ENCODE results near the gene PAK4. TPM values are rescaled to one million over a fixed set of nuclear protein-coding genes. Genes with fewer than 3 reads are reported as not detected.

Gene PAK4
- total RNA-seq, 4 donors from 2014 or later = 6.1 to 16.3 (median 7.5) TPM

DNA sequence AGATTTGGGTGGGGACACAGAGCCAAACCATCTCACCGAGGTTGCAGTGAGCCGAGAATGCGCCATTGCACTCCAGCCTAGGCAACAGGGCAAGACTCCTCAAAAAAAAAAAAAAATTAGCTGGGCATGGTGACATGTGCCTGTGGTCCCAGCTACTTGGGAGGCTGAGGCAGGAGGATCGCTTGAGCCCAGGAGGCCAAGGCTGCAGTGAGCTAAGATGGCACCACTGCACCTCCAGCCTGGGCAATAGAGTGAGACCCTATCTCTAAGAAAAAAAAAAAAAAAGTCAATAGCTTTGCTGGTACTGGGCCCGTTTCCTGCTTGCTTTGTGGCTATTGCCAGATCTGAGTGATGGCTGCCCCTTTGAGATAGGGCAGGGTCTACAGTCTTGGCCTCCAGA is 28.3 kb upstream of the PAK4 start:
- TF ChIP-seq POLR2A (IDR thresholded peaks at IDR 0.05) (no peak), POLR2AphosphoS5 (IDR thresholded peaks at IDR 0.05) (no peak), EP300 (IDR thresholded peaks at IDR 0.05) (no peak)
- TF ChIP-seq, protein P1, sequence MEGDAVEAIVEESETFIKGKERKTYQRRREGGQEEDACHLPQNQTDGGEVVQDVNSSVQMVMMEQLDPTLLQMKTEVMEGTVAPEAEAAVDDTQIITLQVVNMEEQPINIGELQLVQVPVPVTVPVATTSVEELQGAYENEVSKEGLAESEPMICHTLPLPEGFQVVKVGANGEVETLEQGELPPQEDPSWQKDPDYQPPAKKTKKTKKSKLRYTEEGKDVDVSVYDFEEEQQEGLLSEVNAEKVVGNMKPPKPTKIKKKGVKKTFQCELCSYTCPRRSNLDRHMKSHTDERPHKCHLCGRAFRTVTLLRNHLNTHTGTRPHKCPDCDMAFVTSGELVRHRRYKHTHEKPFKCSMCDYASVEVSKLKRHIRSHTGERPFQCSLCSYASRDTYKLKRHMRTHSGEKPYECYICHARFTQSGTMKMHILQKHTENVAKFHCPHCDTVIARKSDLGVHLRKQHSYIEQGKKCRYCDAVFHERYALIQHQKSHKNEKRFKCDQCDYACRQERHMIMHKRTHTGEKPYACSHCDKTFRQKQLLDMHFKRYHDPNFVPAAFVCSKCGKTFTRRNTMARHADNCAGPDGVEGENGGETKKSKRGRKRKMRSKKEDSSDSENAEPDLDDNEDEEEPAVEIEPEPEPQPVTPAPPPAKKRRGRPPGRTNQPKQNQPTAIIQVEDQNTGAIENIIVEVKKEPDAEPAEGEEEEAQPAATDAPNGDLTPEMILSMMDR (IDR thresholded peaks at IDR 0.05) = no peak
- Histone ChIP-seq H3K36me3 (no peaks in the 10 kb centered on the region), H3K4me1 (no peaks in the 10 kb centered on the region), H3K27me3 (peaks cover 87% of the 10 kb centered on the region), H3K9me3 (no peaks in the 10 kb centered on the region), H3K27ac (no peak overlapping the region), H3K4me3 (no peak overlapping the region)
- WGBS, 2 donors (ENCODE audit: low coverage in 1 of 2) = 43% methylated on average over 1 to 4 of the region's 5 CpGs
- ATAC-seq = no peak

- Histone ChIP-seq H3K27ac (no peak overlapping the region), H3K27me3 (peaks cover 83% of the 10 kb centered on the region), H3K4me1 (no peaks in the 10 kb centered on the region), H3K36me3 (no peaks in the 10 kb centered on the region), H3K9me3 (no peaks in the 10 kb centered on the region), H3K4me3 (no peak overlapping the region)
- TF ChIP-seq, protein P1 (IDR thresholded peaks at IDR 0.05) = no peak
- no peak for TF ChIP-seq POLR2A (IDR thresholded peaks at IDR 0.05)
- no peak for TF ChIP-seq POLR2AphosphoS5 (IDR thresholded peaks at IDR 0.05)
- no peak for TF ChIP-seq EP300 (IDR thresholded peaks at IDR 0.05)
- ATAC-seq = no peak
- 31 to 61% methylated on average over 2 of the region's 2 CpGs for WGBS, 2 donors (ENCODE audit: low coverage in 1 of 2)
Observed at GRCh38 chr19:39097721-39098120, 27.9 kb upstream of the PAK4 start.

DNA sequence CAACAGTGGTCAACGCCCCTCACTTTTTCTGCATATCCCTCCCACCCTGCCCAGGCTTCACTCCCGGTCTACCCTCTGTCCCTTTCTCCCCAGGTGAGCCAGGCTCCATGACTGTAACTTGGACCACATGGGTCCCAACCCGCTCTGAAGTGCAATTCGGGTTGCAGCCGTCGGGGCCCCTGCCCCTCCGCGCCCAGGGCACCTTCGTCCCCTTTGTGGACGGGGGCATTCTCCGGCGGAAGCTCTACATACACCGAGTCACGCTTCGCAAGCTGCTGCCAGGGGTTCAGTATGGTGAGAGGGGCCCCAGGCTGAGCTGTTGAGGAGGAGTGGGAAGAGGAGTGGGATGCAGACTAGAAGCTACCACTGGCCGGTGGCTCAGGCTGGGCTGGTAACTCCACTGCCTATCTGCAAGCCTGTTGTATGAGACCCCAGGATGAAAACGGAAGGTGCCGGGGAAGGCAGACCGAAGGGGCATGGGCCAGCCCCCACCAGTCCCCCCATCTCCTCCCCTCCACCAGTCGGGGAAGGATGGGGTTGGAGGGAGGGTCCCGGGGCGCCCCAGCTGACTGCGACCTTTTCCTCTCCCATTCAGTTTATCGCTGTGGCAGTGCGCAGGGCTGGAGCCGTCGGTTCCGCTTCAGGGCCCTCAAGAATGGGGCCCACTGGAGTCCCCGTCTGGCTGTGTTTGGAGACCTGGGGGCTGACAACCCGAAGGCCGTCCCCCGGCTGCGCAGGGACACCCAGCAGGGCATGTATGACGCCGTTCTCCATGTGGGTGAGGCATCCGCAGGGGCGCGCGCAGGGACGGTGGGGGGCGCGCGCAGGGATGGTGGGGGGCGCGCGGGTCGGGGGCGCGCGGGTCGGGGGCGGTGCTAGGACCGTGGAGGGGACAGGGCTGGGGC is 27.0 kb upstream of the PAK4 start:
- 19 to 37% methylated on average over 2 to 6 of the region's 53 CpGs for WGBS, 2 donors (ENCODE audit: low coverage in 1 of 2)
- Histone ChIP-seq H3K36me3 (no peaks in the 10 kb centered on the region), H3K27me3 (peaks cover 76% of the 10 kb centered on the region), H3K4me1 (no peaks in the 10 kb centered on the region), H3K27ac (no peak overlapping the region), H3K4me3 (no peak overlapping the region), H3K9me3 (no peaks in the 10 kb centered on the region)
- no peak for TF ChIP-seq POLR2AphosphoS5 (IDR thresholded peaks at IDR 0.05)
- no peak for TF ChIP-seq POLR2A (IDR thresholded peaks at IDR 0.05)
- TF ChIP-seq EP300 (IDR thresholded peaks at IDR 0.05) = no peak
- TF ChIP-seq, protein P1 (IDR thresholded peaks at IDR 0.05) = no peak
- no peak for ATAC-seq

- Histone ChIP-seq H3K9me3 (no peaks in the 10 kb centered on the region), H3K4me3 (no peak overlapping the region), H3K27me3 (peaks cover 74% of the 10 kb centered on the region), H3K36me3 (no peaks in the 10 kb centered on the region), H3K4me1 (no peaks in the 10 kb centered on the region), H3K27ac (no peak overlapping the region)
- 27% methylated on average over 8 of the region's 9 CpGs; no CpG with 5 or more reads in 1 of the 2 donors for WGBS, 2 donors (ENCODE audit: low coverage in 1 of 2)
- TF ChIP-seq POLR2A (IDR thresholded peaks at IDR 0.05) = no peak
- ATAC-seq = no peak
Observed at GRCh38 chr19:39099341-39099740, 26.2 kb upstream of the PAK4 start.

DNA sequence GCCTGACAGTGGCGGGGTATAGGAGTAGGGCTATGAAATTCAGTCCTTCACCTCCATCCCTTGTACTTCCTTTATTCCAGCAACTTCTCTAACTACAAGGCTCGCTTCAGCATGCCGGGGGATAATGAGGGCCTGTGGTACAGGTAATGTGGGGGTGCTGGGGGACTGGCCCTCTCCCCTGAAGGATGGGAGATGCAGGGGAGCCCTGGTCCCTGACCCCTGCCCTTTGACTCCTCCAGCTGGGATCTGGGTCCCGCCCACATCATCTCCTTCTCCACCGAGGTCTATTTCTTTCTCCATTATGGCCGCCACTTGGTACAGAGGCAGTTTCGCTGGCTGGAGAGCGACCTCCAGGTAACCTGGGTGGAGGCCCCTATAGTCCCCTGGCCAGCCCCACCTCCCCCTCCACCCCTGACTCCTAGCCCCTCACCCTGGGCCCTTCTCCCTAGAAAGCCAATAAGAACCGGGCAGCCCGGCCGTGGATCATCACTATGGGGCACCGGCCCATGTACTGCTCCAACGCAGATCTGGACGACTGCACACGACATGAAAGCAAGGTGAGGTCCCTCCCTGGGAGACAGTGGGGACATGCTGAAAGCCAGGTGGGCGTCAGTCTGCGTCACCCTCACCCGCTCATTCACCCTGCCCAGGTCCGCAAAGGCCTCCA is 25.0 kb upstream of the PAK4 start:
- peaks cover 71% of the 10 kb centered on the region for H3K27me3 ChIP-seq
- no peaks in the 10 kb centered on the region for H3K4me1 ChIP-seq
- 82 to 84% methylated on average over 5 to 6 of the region's 19 CpGs for WGBS, 2 donors (ENCODE audit: low coverage in 1 of 2)
- H3K4me3 ChIP-seq = no peak overlapping the region
- TF ChIP-seq, protein P1 (IDR thresholded peaks at IDR 0.05) = no peak
- TF ChIP-seq POLR2A (IDR thresholded peaks at IDR 0.05) (no peak), POLR2AphosphoS5 (IDR thresholded peaks at IDR 0.05) (no peak), EP300 (IDR thresholded peaks at IDR 0.05) (no peak)
- H3K36me3 ChIP-seq = no peaks in the 10 kb centered on the region
- H3K9me3 ChIP-seq = no peaks in the 10 kb centered on the region
- no peak overlapping the region for H3K27ac ChIP-seq
- ATAC-seq = no peak

Measured in gastroesophageal sphincter (tissue), 4 donors.